K562 (cell line): Measurements from ENCODE around the gene H2BK1. TPM values are rescaled to one million over a fixed set of nuclear protein-coding genes. Genes with fewer than 3 reads are reported as not detected.

ENCODE experiments used
- ATF2 ChIP-seq: sonication (generic); formaldehyde crosslinking; IDR thresholded peaks from 2 replicates; pipeline ENCODE4 v1.8.1; 2022; ENCODE audit warnings: missing genetic modification reagents
- ATF7 ChIP-seq: fragments of 450-650 bp; IDR thresholded peaks from 2 replicates; pipeline ENCODE4 v1.7.1; 2014; ENCODE audit warnings: mild to moderate bottlenecking, moderate library complexity
- BACH1 ChIP-seq: fragments of 200-800 bp; sonication (Bioruptor generic); IDR thresholded peaks from 2 replicates; pipeline ENCODE4 v1.6.1; 2016; ENCODE audit warnings: missing genetic modification characterization, missing compliant biosample characterization
- BHLHE40 ChIP-seq: IDR thresholded peaks from 2 replicates; pipeline ENCODE4 v1.6.1; 2011; ENCODE audit warnings: low read length, improper control_type of control experiment
- CEBPB ChIP-seq: fragments of 450-650 bp; IDR thresholded peaks from 2 replicates; pipeline ENCODE4 v1.6.1; 2016; ENCODE audit warnings: missing genetic modification characterization, missing compliant biosample characterization
- E2F6 ChIP-seq, 2 experiments: IDR thresholded peaks; 2 replicates each; pipeline ENCODE4 v1.6.1; 2011; ENCODE audit warnings: borderline replicate concordance in 1 of 2, control low read depth in 1 of 2, low read depth in 1 of 2, low read length in 1 of 2, mild to moderate bottlenecking in 1 of 2, mixed read lengths in 1 of 2, moderate library complexity in 1 of 2; ENCODE audit not compliant: insufficient read depth in 1 of 2, insufficient read length in 1 of 2, poor library complexity in 1 of 2, severe bottlenecking in 1 of 2; ENCODE audit errors: extremely low read depth in 1 of 2
- ELF2 ChIP-seq: fragments of 250-450 bp; sonication (Bioruptor Pico); IDR thresholded peaks from 2 replicates; pipeline ENCODE4 v1.5.0; 2021; ENCODE audit warnings: mild to moderate bottlenecking
- FOSL1 ChIP-seq: fragments of 200-800 bp; sonication (Bioruptor generic); conservative IDR thresholded peaks from 2 replicates; pipeline ENCODE4 v1.6.1; 2016; ENCODE audit warnings: missing genetic modification characterization, missing compliant biosample characterization
- GATA2 ChIP-seq: sonication (generic); formaldehyde crosslinking; IDR thresholded peaks from 2 replicates; pipeline ENCODE4 v1.4.0; 2020; ENCODE audit warnings: mild to moderate bottlenecking, missing genetic modification reagents
- GATAD2B ChIP-seq: fragments of 450-650 bp; IDR thresholded peaks from 2 replicates; pipeline ENCODE4 v1.6.1; 2017; ENCODE audit warnings: mild to moderate bottlenecking, borderline replicate concordance
- HCFC1 ChIP-seq: IDR thresholded peaks from 2 replicates; pipeline ENCODE4 v1.6.1; 2012; ENCODE audit warnings: low read depth, low read length, improper control_type of control experiment
- HDAC1 ChIP-seq, 2 experiments: fragments of 450-650 bp; IDR thresholded peaks; 2 replicates each; pipeline ENCODE4 v1.6.1; 2016 to 2017; ENCODE audit warnings: inconsistent platforms in 1 of 2, mild to moderate bottlenecking in 1 of 2, moderate library complexity in 1 of 2
- MAX ChIP-seq: sonication (generic); formaldehyde crosslinking; IDR thresholded peaks from 2 replicates; pipeline ENCODE4 v1.9.0; 2022; ENCODE audit warnings: mild to moderate bottlenecking, missing genetic modification reagents
- NCOA1 ChIP-seq: fragments of 450-650 bp; IDR thresholded peaks from 2 replicates; pipeline ENCODE4 v1.6.1; 2016; ENCODE audit warnings: low read depth
- NCOR1 ChIP-seq: fragments of 450-650 bp; IDR thresholded peaks from 2 replicates; pipeline ENCODE4 v1.6.1; 2016; ENCODE audit warnings: mild to moderate bottlenecking, moderate library complexity
- POLR2H ChIP-seq: IDR thresholded peaks from 2 replicates; pipeline ENCODE4 v1.6.1; 2016; ENCODE audit warnings: missing genetic modification characterization, low read depth, mild to moderate bottlenecking, control low read depth, missing compliant biosample characterization, moderate library complexity
- SETDB1 ChIP-seq: IDR thresholded peaks from one replicate; pipeline ENCODE4 v1.6.1; 2012; ENCODE audit warnings: low read length, control low read depth, inconsistent platforms
- SIN3B ChIP-seq: fragments of 450-650 bp; IDR thresholded peaks from 2 replicates; pipeline ENCODE4 v1.6.1; 2017; ENCODE audit warnings: low read depth, mild to moderate bottlenecking, moderate library complexity
- SMARCC2 ChIP-seq: fragments of 450-650 bp; IDR thresholded peaks from 2 replicates; pipeline ENCODE4 v1.6.1; 2017; ENCODE audit warnings: antibody characterized with exemption, moderate library complexity, mild to moderate bottlenecking, low read depth
- SOX6 ChIP-seq: fragments of 450-650 bp; IDR thresholded peaks from 2 replicates; pipeline ENCODE4 v1.6.1; 2014; ENCODE audit warnings: mild to moderate bottlenecking
- SP2 ChIP-seq: IDR thresholded peaks from 2 replicates; pipeline ENCODE4 v1.6.1; 2011; ENCODE audit warnings: mild to moderate bottlenecking, low read depth, low read length, moderate library complexity; ENCODE audit not compliant: poor library complexity, severe bottlenecking; ENCODE audit errors: extremely low read depth
- TAF9B ChIP-seq: fragments of 450-650 bp; IDR thresholded peaks from 2 replicates; pipeline ENCODE4 v1.6.1; 2018; ENCODE audit warnings: mild to moderate bottlenecking; ENCODE audit not compliant: partially characterized antibody
- TARDBP ChIP-seq: fragments of 450-650 bp; IDR thresholded peaks from 2 replicates; pipeline ENCODE4 v1.6.1; 2016
- THRA ChIP-seq: fragments of 450-650 bp; IDR thresholded peaks from 2 replicates; pipeline ENCODE4 v1.6.1; 2017; ENCODE audit warnings: mild to moderate bottlenecking, moderate library complexity
- WHSC1 ChIP-seq: IDR thresholded peaks from one replicate; pipeline ENCODE4 v1.6.1; 2012; ENCODE audit warnings: low read length, control low read depth, inconsistent platforms
- ZNF253 ChIP-seq: fragments of 250-450 bp; sonication (Bioruptor Pico); conservative IDR thresholded peaks from 2 replicates; pipeline ENCODE4 v1.6.1; 2021; ENCODE audit warnings: mild to moderate bottlenecking
- ZNF77 ChIP-seq: fragments of 250-450 bp; sonication (Bioruptor Pico); IDR thresholded peaks from 2 replicates; pipeline ENCODE4 v1.5.0; 2020
- polyA plus RNA-seq, 8 experiments: library from polyadenylated mRNA; depleted of rRNA in 4 of 8; stranded (reverse) in 5 of 8; unstranded in 3 of 8; fragments of >200 nt; fragmentation: Nextera tagmentation in 2 of 8; fragmentation: Illumina TruSeq in 1 of 8; extraction: Ambion mirVana in 2 of 8; extraction: Trizol in 1 of 8; gene quantifications; 2 replicates each; pipeline versions ENCODE4 v1.2.1 to v1.2.3, GENCODE V29; 2011 to 2014; ENCODE audit warnings: inconsistent platforms in 1 of 8, missing spikeins in 1 of 8
- total RNA-seq, 7 experiments: library from RNA; depleted of rRNA in 6 of 7; stranded (reverse); fragments of >200 nt in 6 of 7; fragmentation: Illumina TruSeq in 2 of 7; extraction: Trizol in 2 of 7; gene quantifications; 2 replicates each; pipeline versions ENCODE4 v1.2.1 to v1.2.3, GENCODE V29; 2011 to 2021; ENCODE audit warnings: low replicate concordance in 1 of 7

H2BK1 gene
- total and polyA plus RNA-seq, 9 of the 15 experiments (the other 6 are each of a cell fraction or from before 2014, with no cell fraction given) = not detected

GRCh38 chr7:151228024-151228866 is 18.0 kb upstream of the H2BK1 start (continued):
- TF ChIP-seq MAX (CRISPR knock-in tag) (no peak), SOX6 (peak; percentile 59; the same call in 1 of the 2 replicates), ELF2 (CRISPR knock-in tag) (no peak), ATF2 (CRISPR knock-in tag) (no peak), THRA (no peak), NCOA1 (0 out of 2 replicates have a peak, but pooled peaks have one; percentile 34), POLR2H (no peak), BHLHE40 (no peak; the same call in 1 of the 2 replicates), GATAD2B (no peak), SETDB1 (no peak), ATF7 (0 out of 2 replicates have a peak, but pooled peaks have one; percentile 16), TARDBP (no peak), SMARCC2 (no peak), SIN3B (no peak), ZNF253 (CRISPR knock-in tag) (no peak), CEBPB (tag) (no peak), ZNF77 (CRISPR knock-in tag) (no peak), GATA2 (CRISPR knock-in tag) (no peak), FOSL1 (tag) (no peak), HDAC1 (IDR thresholded peaks at IDR 0.05) (peak in 1 of 2 experiments; percentile 47; a peak in 2 of 4 replicates), BACH1 (no peak), WHSC1 (no peak), NCOR1 (no peak), E2F6 (IDR thresholded peaks at IDR 0.05; ENCODE audit: borderline replicate concordance in 1 of 2, extremely low read depth in 1 of 2, insufficient read depth in 1 of 2, insufficient read length in 1 of 2, low read depth in 1 of 2, low read length in 1 of 2, poor library complexity in 1 of 2, severe bottlenecking in 1 of 2) (no peak), TAF9B (no peak), SP2 (no peak), HCFC1 (0 out of 2 replicates have a peak, but pooled peaks have one; percentile 6)
